Measurements from ENCODE around the gene SALL2. TPM values are rescaled to one million over a fixed set of nuclear protein-coding genes. Genes with fewer than 3 reads are reported as not detected.

Gene SALL2
- total RNA-seq, 1 experiment from 2014 or later = 1.5 TPM

GRCh38 chr14:21486640-21487087 is 39.5 kb downstream of the SALL2 start:
- TF ChIP-seq SIN3A (IDR thresholded peaks at IDR 0.05; ENCODE audit: borderline replicate concordance, insufficient read depth, low read depth, low read length) (no peak), TCF7L2 (IDR thresholded peaks at IDR 0.05; ENCODE audit: low read depth, low read length) (no peak), REST (IDR thresholded peaks at IDR 0.05; ENCODE audit: insufficient read depth in 1 of 2, low read depth in 2 of 2, low read length in 1 of 2) (no peak)
- BruUV-seq (replicated peaks) = no TSS peak
- no peaks in the 10 kb centered on the region for H3K4me1 ChIP-seq (ENCODE audit: control insufficient read depth, insufficient read depth, low read length)
- ChIA-PET CTCF (no interaction called here), POLR2A (interaction anchor here (0.6 kb wide), 1 partner anchor 9 kb away, joined by 3 read pairs; no protein-coding TSS in a partner anchor)
- in situ Hi-C loops (cut with HindIII; ENCODE audit: low pct_unique_long_range_greater_than_20kb, low sequenced_read_pairs) = no loop called here
- no peak for ATAC-seq
- no peak for DNase-seq (ENCODE audit: low read depth, low spot score)
- no peaks in the 10 kb centered on the region; the same call in 1 of the 2 replicates for H3K36me3 ChIP-seq (ENCODE audit: control insufficient read depth, insufficient read depth, low read length)
- no peaks in the 10 kb centered on the region for H3K27me3 ChIP-seq (ENCODE audit: control insufficient read depth, insufficient read depth, low read length)
- H3K27ac ChIP-seq (ENCODE audit: low read length) = no peak overlapping the region
- intact Hi-C loops (cut with micrococcal nuclease; ENCODE audit: unreplicated experiment) = no loop called here
- H3K4me3 ChIP-seq (ENCODE audit: low read depth in 2 of 2, low read length in 2 of 2) = no peak overlapping the region
- no peaks in the 10 kb centered on the region for H3K9me3 ChIP-seq (ENCODE audit: control insufficient read depth, insufficient read depth, low read depth, low read length)

- Histone ChIP-seq H3K9me3 (ENCODE audit: control insufficient read depth, insufficient read depth, low read depth, low read length) (no peaks in the 10 kb centered on the region), H3K36me3 (ENCODE audit: control insufficient read depth, insufficient read depth, low read length) (peaks cover 8% of the 10 kb centered on the region), H3K4me1 (ENCODE audit: control insufficient read depth, insufficient read depth, low read length) (peaks cover 6% of the 10 kb centered on the region), H3K27me3 (ENCODE audit: control insufficient read depth, insufficient read depth, low read length) (no peaks in the 10 kb centered on the region), H3K4me3 (ENCODE audit: low read depth in 2 of 2, low read length in 2 of 2) (peak within 1 kb of the TSS; percentile 92 to 99), H3K27ac (ENCODE audit: low read length) (peak within 1 kb of the TSS; percentile 88)
- CTCF ChIA-PET = no interaction called here
- no TSS peak for BruUV-seq (replicated peaks)
- in situ Hi-C loops (cut with HindIII; ENCODE audit: low pct_unique_long_range_greater_than_20kb, low sequenced_read_pairs) (no loop called here), intact Hi-C loops (cut with micrococcal nuclease; ENCODE audit: unreplicated experiment) (no loop called here)
- DNase-seq (ENCODE audit: low read depth, low spot score) (peak; percentile 96), ATAC-seq (peak; percentile 99)
- POLR2A ChIA-PET = interaction anchor here (0.6 kb wide), 1 partner anchor 40 kb away, joined by 3 read pairs; no protein-coding TSS in a partner anchor
- TF ChIP-seq REST (IDR thresholded peaks at IDR 0.05; ENCODE audit: insufficient read depth in 1 of 2, low read depth in 2 of 2, low read length in 1 of 2) = no peak
- TF ChIP-seq TCF7L2 (IDR thresholded peaks at IDR 0.05; ENCODE audit: low read depth, low read length) = no peak
- TF ChIP-seq SIN3A (IDR thresholded peaks at IDR 0.05; ENCODE audit: borderline replicate concordance, insufficient read depth, low read depth, low read length) = no peak
- TF ChIP-seq POLR2AphosphoS5 (IDR thresholded peaks at IDR 0.05; ENCODE audit: low read depth, low read length) = peak; percentile 57; the same call in 1 of the 2 replicates
- TF ChIP-seq CTCF (IDR thresholded peaks at IDR 0.05) = peak; percentile 94
Measured at GRCh38 chr14:21476925-21477681, 49.0 kb downstream of the SALL2 start, which contains the start of the genes RAB2B and TOX4. Gene RAB2B (minus strand): TSS chr14:21476959. CDS start chr14:21476872, 87 bp downstream. Gene TOX4 (plus strand): TSS chr14:21477195. CDS start chr14:21477279, 84 bp downstream.
